PFSK-1 (cell line): ENCODE data around the gene GAS7.

Experiments used
- POLR2AphosphoS5 ChIP-seq: IDR thresholded peaks from 2 replicates; pipeline ENCODE4 v1.6.1; 2012; ENCODE audit warnings: low read depth, mild to moderate bottlenecking, control low read depth, low read length, moderate library complexity
- SIN3A ChIP-seq: IDR thresholded peaks from 2 replicates; pipeline ENCODE4 v1.6.1; 2012; ENCODE audit warnings: mild to moderate bottlenecking, low read length, moderate library complexity, borderline replicate concordance; ENCODE audit not compliant: insufficient read depth
- TAF1 ChIP-seq: IDR thresholded peaks from 2 replicates; pipeline ENCODE4 v1.6.1; 2012; ENCODE audit warnings: low read length, control low read depth, borderline replicate concordance; ENCODE audit not compliant: insufficient read depth
- TF ChIP-seq, protein P1 (sequence below), 2 experiments: IDR thresholded peaks; 2 replicates each; pipeline versions ENCODE4 v1.6.1 to v1.8.0; 2011 to 2012; ENCODE audit warnings: low read depth in 2 of 2, low read length in 2 of 2, control low read depth in 1 of 2, inconsistent platforms in 1 of 2, mild to moderate bottlenecking in 1 of 2, moderate library complexity in 1 of 2; ENCODE audit not compliant: insufficient read depth in 1 of 2

DNA sequence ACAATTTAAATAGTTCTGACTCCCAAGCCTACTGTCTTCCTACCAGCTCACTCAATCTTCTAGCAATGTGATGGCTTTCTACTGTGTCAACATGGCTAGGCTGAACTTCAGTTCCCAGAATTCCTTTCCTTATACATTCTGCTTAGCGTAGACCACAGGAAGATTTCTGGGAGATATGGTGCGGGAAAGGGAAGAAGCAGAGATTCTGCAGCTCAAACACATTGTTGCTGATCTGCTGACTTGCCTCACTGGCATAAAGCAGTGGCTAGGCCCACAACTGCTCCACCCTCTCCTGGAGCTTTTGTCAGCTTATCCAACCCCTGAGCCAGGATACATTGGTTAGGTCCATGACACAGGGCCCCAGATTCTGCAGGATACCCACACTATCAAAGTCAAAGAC lies 58.8 kb downstream of the GAS7 start:
- TF ChIP-seq POLR2AphosphoS5 (no peak), SIN3A (no peak), TAF1 (no peak)
- TF ChIP-seq, protein P1, sequence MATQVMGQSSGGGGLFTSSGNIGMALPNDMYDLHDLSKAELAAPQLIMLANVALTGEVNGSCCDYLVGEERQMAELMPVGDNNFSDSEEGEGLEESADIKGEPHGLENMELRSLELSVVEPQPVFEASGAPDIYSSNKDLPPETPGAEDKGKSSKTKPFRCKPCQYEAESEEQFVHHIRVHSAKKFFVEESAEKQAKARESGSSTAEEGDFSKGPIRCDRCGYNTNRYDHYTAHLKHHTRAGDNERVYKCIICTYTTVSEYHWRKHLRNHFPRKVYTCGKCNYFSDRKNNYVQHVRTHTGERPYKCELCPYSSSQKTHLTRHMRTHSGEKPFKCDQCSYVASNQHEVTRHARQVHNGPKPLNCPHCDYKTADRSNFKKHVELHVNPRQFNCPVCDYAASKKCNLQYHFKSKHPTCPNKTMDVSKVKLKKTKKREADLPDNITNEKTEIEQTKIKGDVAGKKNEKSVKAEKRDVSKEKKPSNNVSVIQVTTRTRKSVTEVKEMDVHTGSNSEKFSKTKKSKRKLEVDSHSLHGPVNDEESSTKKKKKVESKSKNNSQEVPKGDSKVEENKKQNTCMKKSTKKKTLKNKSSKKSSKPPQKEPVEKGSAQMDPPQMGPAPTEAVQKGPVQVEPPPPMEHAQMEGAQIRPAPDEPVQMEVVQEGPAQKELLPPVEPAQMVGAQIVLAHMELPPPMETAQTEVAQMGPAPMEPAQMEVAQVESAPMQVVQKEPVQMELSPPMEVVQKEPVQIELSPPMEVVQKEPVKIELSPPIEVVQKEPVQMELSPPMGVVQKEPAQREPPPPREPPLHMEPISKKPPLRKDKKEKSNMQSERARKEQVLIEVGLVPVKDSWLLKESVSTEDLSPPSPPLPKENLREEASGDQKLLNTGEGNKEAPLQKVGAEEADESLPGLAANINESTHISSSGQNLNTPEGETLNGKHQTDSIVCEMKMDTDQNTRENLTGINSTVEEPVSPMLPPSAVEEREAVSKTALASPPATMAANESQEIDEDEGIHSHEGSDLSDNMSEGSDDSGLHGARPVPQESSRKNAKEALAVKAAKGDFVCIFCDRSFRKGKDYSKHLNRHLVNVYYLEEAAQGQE (IDR thresholded peaks at IDR 0.05; ENCODE audit: insufficient read depth in 1 of 2, low read depth in 2 of 2, low read length in 2 of 2), result no peak
